ENCODE data around the gene CACNA2D3. TPM values are rescaled to one million over a fixed set of nuclear protein-coding genes. Genes with fewer than 3 reads are reported as not detected.

Gene CACNA2D3
- total and polyA plus RNA-seq, 2 experiments from 2014 or later = 1.1 to 2.5 TPM

DNA sequence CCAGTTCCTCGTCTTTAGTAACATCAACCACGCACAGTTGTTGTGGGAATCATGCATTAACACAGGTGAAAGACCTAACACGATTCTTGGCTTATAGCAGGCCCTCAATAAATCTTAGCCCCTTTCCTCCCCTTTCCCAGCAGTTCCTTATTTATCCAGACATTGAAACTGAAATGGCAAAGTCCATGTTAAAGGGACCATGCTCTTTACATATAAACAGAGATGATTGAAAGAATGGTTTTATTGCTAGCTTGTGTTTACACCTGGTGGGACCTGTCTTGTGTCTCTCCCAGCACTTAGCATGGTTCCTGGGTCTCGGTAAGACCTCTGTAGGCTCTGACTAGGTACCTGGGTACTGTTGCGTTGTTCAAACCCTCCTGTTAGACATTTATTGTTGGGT lies 553.7 kb downstream of the CACNA2D3 start:
- Histone ChIP-seq H3K4me2 (no peak overlapping the region), H3K4me3 (no peak overlapping the region), H3K27me3 (no peaks in the 10 kb centered on the region), H3K9me2 (replicated peaks; ENCODE audit: insufficient read depth) (no peaks in the 10 kb centered on the region), H3K36me3 (replicated peaks; ENCODE audit: insufficient read depth, low read depth) (no peaks in the 10 kb centered on the region), H3K27ac (no peak overlapping the region), H4K20me1 (ENCODE audit: insufficient read depth, poor library complexity, severe bottlenecking) (no peaks in the 10 kb centered on the region), H2AFZ (no peak overlapping the region), H3K4me1 (ENCODE audit: insufficient read depth) (no peaks in the 10 kb centered on the region), H3K79me2 (no peaks in the 10 kb centered on the region), H3K9me3 (ENCODE audit: low read depth) (no peaks in the 10 kb centered on the region)
- DNase-seq (ENCODE audit: low spot score) = no peak
- TF ChIP-seq, protein P1, sequence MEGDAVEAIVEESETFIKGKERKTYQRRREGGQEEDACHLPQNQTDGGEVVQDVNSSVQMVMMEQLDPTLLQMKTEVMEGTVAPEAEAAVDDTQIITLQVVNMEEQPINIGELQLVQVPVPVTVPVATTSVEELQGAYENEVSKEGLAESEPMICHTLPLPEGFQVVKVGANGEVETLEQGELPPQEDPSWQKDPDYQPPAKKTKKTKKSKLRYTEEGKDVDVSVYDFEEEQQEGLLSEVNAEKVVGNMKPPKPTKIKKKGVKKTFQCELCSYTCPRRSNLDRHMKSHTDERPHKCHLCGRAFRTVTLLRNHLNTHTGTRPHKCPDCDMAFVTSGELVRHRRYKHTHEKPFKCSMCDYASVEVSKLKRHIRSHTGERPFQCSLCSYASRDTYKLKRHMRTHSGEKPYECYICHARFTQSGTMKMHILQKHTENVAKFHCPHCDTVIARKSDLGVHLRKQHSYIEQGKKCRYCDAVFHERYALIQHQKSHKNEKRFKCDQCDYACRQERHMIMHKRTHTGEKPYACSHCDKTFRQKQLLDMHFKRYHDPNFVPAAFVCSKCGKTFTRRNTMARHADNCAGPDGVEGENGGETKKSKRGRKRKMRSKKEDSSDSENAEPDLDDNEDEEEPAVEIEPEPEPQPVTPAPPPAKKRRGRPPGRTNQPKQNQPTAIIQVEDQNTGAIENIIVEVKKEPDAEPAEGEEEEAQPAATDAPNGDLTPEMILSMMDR (IDR thresholded peaks at IDR 0.05; ENCODE audit: poor library complexity) = no peak
- no peak for TF ChIP-seq EZH2phosphoT487 (IDR thresholded peaks at IDR 0.05; ENCODE audit: low read depth, severe bottlenecking, unreplicated experiment)
- WGBS (ENCODE audit: low lambda C conversion rate, missing lambda C conversion rate) = 89% methylated on average over 5 of the region's 5 CpGs

DNA sequence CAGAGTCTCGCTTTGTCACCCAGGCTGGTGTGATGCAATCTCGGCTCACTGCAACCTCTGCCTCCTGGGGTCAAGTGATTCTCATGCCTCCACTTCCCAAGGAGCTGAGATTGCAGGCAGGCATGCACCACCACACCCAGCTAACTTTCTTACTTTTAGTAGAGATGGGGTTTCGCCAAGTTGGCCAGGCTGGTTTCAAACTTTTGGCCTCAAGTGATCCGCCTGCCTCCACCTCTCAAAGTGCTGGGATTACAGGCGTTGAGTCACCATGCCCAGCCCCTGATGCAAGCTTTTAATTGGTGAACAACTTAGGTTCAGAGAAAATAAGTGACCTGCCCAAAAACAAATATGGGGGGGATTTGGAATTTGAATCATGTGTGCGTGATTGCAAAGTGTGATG lies 559.4 kb downstream of the CACNA2D3 start:
- H3K4me2 ChIP-seq = no peak overlapping the region
- H4K20me1 ChIP-seq (ENCODE audit: insufficient read depth, poor library complexity, severe bottlenecking) = no peaks in the 10 kb centered on the region
- no peaks in the 10 kb centered on the region for H3K79me2 ChIP-seq
- no peaks in the 10 kb centered on the region for H3K9me2 ChIP-seq (replicated peaks; ENCODE audit: insufficient read depth)
- no peak for DNase-seq (ENCODE audit: low spot score)
- no peaks in the 10 kb centered on the region for H3K4me1 ChIP-seq (ENCODE audit: insufficient read depth)
- TF ChIP-seq EZH2phosphoT487 (IDR thresholded peaks at IDR 0.05; ENCODE audit: low read depth, severe bottlenecking, unreplicated experiment) (no peak), EZH2 (IDR thresholded peaks at IDR 0.05; ENCODE audit: borderline replicate concordance) (no peak)
- TF ChIP-seq, protein P1 (IDR thresholded peaks at IDR 0.05; ENCODE audit: poor library complexity) = no peak
- H3K27ac ChIP-seq = no peak overlapping the region
- H3K36me3 ChIP-seq (replicated peaks; ENCODE audit: insufficient read depth, low read depth) = no peaks in the 10 kb centered on the region
- no peak overlapping the region for H3K4me3 ChIP-seq
- H3K27me3 ChIP-seq = no peaks in the 10 kb centered on the region
- WGBS (ENCODE audit: low lambda C conversion rate, missing lambda C conversion rate) = 93% methylated on average over 6 of the region's 6 CpGs
- no peak overlapping the region for H2AFZ ChIP-seq
- H3K9me3 ChIP-seq (ENCODE audit: low read depth) = no peaks in the 10 kb centered on the region

DNA sequence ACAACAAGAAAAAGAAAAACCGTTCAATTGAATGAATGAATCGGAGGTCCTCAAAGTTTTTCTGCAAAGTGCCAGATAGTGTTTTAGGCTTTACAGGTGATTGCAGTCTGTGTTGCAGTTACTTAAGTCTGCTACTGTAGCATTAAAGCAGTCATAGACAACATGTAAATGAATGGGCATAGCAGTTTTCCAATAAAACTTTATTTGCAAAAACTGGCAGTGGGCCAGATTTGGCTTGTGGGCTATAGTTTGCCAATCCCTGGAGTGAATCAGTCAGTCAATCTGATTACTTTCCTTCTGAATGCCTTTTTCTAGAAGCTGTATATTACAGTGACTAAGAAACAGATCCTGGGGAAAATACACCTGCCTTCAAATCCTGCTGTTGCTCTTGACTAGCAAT lies 562.9 kb downstream of the CACNA2D3 start:
- no peak for DNase-seq (ENCODE audit: low spot score)
- Histone ChIP-seq H3K4me1 (ENCODE audit: insufficient read depth) (no peaks in the 10 kb centered on the region), H3K9me3 (ENCODE audit: low read depth) (no peaks in the 10 kb centered on the region), H3K4me3 (no peak overlapping the region), H2AFZ (no peak overlapping the region), H3K36me3 (replicated peaks; ENCODE audit: insufficient read depth, low read depth) (no peaks in the 10 kb centered on the region), H3K79me2 (no peaks in the 10 kb centered on the region), H3K27ac (no peak overlapping the region), H3K27me3 (no peaks in the 10 kb centered on the region), H3K4me2 (no peak overlapping the region), H4K20me1 (ENCODE audit: insufficient read depth, poor library complexity, severe bottlenecking) (no peaks in the 10 kb centered on the region), H3K9me2 (replicated peaks; ENCODE audit: insufficient read depth) (no peaks in the 10 kb centered on the region)
- WGBS (ENCODE audit: low lambda C conversion rate, missing lambda C conversion rate) = 96% methylated on average over 2 of the region's 2 CpGs
- TF ChIP-seq, protein P1 (IDR thresholded peaks at IDR 0.05; ENCODE audit: poor library complexity) = no peak
- TF ChIP-seq EZH2phosphoT487 (IDR thresholded peaks at IDR 0.05; ENCODE audit: low read depth, severe bottlenecking, unreplicated experiment) (no peak), EZH2 (IDR thresholded peaks at IDR 0.05; ENCODE audit: borderline replicate concordance) (no peak)

DNA sequence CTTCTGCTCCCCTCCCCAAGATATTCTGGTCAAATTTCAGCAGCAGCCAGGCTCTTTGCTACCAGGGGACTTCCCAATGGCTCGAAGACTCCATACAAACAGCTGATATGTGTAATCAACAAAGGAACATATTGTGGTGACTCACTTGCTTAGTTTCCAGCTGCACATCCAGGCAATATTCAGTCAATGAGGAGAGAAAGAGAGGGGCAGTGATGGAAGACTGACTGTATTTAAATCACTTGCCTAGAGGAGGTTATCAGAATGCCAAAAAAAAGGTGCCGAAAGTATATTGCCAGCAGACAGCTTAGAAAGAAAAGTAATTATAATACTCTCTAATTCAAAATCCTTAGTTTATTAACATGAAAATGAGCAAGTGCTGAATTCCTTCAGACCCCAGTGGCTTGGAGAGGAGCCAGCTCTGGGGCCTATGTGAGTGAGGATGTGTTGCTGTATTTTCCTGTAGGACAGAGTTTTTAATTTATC lies 569.0 kb downstream of the CACNA2D3 start:
- Histone ChIP-seq H3K27ac (no peak overlapping the region), H3K9me2 (replicated peaks; ENCODE audit: insufficient read depth) (no peaks in the 10 kb centered on the region), H3K27me3 (no peaks in the 10 kb centered on the region), H2AFZ (no peak overlapping the region), H4K20me1 (ENCODE audit: insufficient read depth, poor library complexity, severe bottlenecking) (no peaks in the 10 kb centered on the region), H3K9me3 (ENCODE audit: low read depth) (no peaks in the 10 kb centered on the region), H3K4me1 (ENCODE audit: insufficient read depth) (no peaks in the 10 kb centered on the region), H3K36me3 (replicated peaks; ENCODE audit: insufficient read depth, low read depth) (no peaks in the 10 kb centered on the region), H3K79me2 (no peaks in the 10 kb centered on the region), H3K4me3 (no peak overlapping the region), H3K4me2 (no peak overlapping the region)
- WGBS (ENCODE audit: low lambda C conversion rate, missing lambda C conversion rate) = 70% methylated on average over 2 of the region's 2 CpGs
- DNase-seq (ENCODE audit: low spot score) = no peak
- TF ChIP-seq EZH2 (IDR thresholded peaks at IDR 0.05; ENCODE audit: borderline replicate concordance) (no peak), EZH2phosphoT487 (IDR thresholded peaks at IDR 0.05; ENCODE audit: low read depth, severe bottlenecking, unreplicated experiment) (no peak)
- TF ChIP-seq, protein P1 (IDR thresholded peaks at IDR 0.05; ENCODE audit: poor library complexity) = no peak

Data from hepatocyte (in vitro differentiated cells).